HG02571 (cell line): ENCODE data around the gene ARFRP1.

Source experiments
- ATAC-seq: cut with Tn5 transposase; IDR thresholded peaks from one replicate; pipeline ENCODE4 v1.9.1; 2021; ENCODE audit warnings: mild to moderate bottlenecking, moderate library complexity; ENCODE audit not compliant: unreplicated experiment

ARFRP1 gene

DNA sequence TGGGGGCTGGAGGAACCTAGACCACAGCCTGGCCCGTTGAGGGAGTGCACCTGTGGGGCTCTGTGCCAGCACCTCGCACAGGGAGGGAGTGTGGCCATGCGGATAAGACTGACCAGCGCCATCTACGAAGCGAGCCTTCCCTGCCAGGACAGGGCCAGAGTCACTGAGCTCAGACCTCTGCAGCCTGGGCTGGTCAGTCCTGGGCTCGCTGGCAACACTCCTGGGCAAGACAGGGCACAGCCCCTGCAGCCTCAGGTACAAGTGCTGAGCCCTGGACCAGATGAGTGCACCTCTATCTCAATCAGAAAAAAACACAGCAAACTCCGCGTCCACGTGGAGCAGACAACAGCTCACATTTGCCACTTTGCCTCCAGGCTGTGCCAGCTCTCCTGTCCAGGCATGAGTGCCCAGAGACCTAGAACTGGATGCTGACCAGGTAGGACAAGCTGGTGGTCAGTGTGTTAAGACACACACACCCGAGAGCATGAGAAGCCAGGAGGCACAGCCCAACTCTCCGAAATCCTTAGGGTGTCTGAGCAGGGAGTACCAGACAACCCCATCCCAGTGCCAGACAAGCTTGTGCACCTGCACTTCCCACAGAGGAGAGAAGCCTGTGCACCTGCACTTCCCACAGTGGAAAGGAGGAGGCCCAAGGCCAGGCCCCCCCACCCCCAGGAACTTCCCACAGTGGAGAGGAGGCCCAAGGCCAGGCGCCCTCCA, 4.9 kb downstream of the ARFRP1 start:
- ATAC-seq = no peak

DNA sequence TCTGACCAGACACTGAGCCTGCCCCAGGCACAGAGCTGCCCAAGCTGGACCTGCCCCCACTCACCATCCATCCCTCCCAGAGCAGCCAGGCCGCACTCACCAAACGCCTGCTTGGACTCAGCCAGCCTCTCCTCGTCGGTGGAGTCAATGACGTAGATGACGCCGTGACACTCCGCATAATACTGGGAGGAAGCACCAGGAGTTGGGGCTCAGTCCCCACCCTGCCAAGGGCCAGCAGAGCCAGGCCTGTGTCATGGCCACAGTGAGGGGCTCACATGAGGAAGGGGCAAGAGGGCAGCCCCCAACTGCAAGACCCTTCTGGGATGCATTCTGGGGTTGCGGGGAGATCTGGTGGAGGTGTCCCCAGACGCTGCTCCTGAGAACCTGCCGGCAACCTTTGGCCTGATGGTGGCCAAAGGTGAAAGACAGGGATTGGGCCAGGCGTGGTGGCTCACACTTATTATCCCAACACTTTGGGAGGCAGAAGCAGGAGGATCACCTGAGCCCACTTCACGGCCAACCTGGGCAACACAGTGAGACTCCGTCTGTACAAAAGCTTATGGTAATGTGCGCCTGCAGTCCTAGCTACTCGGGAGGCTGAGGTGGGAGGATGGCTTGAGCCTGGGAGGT, 5.6 kb downstream of the ARFRP1 start:
- ATAC-seq = no peak

DNA sequence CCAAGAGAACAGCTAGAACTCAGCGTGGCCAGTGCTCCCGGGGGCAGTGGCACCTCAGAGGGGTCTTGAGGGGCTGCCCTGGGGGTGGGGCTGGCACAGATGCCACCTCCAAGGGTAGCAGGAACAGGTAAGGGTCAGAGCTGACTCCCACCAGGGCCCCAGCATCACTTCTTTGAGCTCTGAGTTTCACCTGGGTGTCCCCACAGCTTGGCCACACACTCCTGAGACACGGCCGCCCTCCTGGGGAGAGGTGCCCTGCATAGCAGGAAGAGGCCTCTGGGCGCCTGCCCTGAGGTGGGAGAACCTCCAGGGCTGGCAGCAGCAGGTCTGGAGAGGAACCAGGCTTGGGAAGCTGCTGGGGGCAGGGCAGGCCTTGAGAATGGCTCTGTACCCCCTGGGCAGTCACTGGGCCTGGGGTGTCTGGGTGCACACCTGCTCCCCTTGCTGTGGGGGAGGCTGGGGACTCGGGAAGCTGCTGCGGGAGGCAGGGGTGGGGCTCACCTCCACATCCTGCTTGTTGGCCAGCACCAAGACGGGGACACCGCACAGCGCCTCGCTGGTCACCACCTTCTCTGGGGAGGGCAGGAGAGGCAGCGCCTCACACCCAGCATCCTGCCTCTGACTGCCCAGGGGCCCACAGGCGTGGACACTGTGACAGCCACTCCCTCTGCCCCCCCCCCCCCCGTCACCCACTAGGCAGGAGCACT, 6.3 kb downstream of the ARFRP1 start:
- ATAC-seq = no peak

DNA sequence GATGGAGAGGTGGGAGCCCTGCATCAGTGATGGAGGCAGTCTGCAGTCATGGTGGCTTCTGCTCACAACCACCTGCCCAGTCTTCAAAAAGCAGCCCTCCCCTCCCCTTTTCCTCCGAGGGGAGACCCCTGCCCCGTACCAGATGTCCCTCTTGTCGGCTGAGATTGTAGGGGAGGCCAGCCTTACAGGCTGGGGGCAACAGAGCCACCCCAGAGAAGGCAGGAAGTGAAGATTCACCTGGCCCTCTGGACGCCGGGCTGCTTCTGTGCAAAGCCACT, 6.8 kb downstream of the ARFRP1 start:
- no peak for ATAC-seq

DNA sequence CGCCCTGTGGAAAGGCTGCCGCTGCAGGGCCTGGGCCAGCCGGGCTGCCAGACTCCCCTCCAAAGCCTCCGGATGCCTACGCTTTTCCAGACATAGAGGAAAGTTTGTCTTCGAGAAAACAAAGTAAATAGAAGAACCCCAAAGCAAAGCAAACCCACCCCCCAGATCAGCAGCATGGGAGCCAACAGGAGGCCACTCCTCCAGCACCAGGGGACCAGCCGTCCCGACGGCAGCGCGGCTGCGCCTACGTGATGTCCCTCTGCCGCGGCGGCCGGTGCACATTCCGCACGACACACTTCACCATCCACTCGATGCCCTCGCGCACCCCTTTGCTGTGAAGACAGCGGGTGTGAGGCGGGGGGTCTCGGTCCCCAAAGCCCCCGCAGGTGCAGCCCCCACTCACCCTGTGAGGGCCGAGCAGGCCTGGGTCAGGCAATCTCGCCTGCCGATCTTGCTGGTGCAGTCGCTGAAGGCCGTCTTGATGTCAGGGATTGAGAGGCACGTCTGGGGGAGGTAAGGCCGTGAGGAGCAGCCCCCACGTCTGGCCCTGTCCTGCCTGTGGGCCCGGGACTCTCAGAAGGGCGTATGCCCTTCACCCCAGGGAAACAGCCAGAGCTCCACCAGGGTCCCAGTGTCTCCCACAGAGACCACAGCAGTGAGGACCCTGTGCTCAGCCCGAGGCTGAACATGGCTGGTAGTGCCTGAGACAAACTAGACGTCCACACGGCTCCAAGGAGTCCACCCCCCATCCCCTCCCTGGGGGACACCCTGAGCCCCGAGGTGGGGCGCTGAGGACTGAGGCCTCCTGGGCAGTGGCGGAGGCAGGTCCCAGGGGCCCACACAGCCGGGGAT, 7.4 kb downstream of the ARFRP1 start:
- ATAC-seq = no peak

DNA sequence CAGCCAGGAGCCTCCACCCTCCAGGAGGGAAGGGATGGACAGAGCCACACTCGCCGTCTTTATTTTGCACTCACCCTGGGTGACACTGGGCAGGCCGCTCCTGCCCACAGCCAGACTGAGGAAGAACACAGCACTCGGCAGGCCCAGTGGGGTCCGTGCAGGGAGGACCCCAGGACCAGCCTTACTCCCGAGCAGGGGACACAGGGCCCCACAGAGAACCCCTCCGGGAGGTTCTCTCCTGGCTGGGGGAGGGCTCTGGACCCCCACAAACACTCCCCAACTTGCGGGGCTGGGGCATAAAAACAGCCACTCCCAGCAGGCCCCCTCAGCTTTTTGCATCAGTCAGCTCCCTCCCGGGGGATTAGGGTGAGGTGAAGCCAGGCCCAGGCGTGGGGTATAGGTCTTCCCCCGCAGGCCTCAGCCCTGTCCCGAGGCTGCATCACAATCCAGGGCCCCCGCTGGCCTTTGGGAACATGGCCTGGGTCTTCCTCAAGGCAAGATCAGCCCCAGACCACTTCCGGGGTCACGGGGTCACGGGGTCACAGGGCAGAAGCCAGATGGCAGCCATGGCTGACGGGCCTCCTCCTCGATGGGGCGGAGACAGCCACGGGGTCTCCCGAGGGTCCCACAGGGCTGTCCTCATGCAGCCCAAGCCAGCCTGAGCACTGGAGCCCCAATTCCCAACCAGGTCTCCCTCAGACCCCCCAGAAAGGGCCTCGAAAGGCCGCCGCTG, 8.1 kb downstream of the ARFRP1 start:
- ATAC-seq = no peak

DNA sequence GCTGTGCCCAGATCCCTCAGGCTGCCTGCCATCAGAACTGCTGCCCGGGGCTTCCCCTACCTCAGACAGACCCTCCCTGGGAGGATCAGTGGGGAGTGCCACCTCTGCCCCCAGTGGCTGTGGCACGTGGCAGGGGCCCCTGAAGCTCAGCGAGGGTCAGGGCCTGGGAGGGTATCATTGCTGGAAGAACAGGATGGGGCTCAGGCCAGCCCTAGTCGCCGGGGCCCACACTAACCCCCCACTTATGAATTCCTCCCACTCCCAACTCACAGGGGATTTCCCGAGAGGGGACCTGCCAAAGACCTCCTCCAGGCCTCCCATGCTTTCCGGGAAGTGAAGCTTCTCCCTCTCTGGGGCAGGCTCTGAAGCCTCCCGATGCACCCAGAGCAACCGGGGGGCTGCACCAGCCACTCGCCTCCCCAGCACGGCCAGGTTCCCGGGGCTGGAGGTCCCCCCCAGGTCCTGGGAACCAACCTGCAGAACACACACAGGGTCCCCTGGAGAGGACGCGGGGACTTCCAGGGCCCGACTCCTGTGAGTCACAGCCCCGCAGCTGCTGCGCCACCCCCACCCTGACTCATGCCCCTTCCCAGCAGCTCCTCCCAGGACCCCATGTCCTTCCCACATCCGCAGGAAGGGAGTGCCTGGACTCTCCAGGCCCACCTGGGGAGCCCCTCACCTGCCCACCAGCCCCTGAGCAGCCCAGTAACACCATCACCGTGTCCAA, 8.9 kb downstream of the ARFRP1 start:
- no peak for ATAC-seq

DNA sequence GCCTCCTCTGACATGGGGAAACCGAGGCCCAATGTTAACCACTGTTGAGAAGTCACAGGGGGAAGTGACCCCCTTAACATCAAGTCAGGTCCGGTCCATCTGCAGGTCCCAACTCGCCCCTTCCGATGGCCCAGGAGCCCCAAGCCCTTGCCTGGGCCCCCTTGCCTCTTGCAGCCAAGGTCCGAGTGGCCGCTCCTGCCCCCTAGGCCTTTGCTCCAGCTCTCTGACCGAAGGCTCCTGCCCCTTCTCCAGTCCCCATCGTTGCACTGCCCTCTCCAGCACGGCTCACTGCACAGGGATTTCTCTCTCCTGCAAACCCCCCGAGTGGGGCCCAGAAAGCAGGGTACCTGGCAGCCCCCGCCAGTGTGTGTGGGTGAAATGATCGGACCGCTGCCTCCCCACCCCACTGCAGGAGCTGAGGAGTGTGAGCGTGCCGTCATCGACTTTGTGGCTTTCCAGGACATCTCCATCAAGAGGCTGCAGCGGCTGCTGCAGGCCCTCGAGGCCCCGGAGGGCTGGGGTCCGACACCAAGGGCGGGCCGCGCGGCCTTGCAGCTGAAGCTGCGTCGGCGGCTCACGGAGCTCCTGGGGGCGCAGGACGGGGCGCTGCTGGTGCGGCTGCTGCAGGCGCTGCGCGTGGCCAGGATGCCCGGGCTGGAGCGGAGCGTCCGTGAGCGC, 9.8 kb downstream of the ARFRP1 start:
- no peak for ATAC-seq

DNA sequence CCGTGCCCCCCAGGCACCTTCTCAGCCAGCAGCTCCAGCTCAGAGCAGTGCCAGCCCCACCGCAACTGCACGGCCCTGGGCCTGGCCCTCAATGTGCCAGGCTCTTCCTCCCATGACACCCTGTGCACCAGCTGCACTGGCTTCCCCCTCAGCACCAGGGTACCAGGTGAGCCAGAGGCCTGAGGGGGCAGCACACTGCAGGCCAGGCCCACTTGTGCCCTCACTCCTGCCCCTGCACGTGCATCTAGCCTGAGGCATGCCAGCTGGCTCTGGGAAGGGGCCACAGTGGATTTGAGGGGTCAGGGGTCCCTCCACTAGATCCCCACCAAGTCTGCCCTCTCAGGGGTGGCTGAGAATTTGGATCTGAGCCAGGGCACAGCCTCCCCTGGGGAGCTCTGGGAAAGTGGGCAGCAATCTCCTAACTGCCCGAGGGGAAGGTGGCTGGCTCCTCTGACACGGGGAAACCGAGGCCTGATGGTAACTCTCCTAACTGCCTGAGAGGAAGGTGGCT, 10.4 kb downstream of the ARFRP1 start:
- ATAC-seq = no peak

DNA sequence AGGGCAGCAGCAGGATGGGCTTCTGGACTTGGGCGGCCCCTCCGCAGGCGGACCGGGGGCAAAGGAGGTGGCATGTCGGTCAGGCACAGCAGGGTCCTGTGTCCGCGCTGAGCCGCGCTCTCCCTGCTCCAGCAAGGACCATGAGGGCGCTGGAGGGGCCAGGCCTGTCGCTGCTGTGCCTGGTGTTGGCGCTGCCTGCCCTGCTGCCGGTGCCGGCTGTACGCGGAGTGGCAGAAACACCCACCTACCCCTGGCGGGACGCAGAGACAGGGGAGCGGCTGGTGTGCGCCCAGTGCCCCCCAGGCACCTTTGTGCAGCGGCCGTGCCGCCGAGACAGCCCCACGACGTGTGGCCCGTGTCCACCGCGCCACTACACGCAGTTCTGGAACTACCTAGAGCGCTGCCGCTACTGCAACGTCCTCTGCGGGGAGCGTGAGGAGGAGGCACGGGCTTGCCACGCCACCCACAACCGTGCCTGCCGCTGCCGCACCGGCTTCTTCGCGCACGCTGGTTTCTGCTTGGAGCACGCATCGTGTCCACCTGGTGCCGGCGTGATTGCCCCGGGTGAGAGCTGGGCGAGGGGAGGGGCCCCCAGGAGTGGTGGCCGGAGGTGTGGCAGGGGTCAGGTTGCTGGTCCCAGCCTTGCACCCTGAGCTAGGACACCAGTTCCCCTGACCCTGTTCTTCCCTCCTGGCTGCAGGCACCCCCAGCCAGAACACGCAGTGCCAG, 11.0 kb downstream of the ARFRP1 start, which contains the start of gene TNFRSF6B:
Gene TNFRSF6B (plus strand): TSS at position 25 of the 729 bp plus-strand sequence. CDS start 116 bp downstream, at position 141.
- no peak for ATAC-seq

DNA sequence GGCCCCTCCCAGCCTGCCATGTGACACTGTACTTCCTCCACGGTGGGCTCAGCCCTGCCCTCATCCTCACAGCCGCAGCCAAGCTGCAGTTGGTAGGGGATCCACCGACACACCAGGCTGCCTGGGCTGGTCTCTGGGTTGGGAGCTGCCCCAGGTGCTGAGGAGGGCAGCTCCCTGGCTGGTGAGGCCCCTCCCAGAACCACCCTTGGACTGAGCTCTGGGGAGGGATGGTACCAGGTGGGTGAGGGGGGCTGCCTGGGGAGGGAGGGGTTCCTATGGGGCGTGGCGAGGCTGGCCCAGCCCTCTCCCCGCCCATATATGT, 11.5 kb downstream of the ARFRP1 start:
- no peak for ATAC-seq

DNA sequence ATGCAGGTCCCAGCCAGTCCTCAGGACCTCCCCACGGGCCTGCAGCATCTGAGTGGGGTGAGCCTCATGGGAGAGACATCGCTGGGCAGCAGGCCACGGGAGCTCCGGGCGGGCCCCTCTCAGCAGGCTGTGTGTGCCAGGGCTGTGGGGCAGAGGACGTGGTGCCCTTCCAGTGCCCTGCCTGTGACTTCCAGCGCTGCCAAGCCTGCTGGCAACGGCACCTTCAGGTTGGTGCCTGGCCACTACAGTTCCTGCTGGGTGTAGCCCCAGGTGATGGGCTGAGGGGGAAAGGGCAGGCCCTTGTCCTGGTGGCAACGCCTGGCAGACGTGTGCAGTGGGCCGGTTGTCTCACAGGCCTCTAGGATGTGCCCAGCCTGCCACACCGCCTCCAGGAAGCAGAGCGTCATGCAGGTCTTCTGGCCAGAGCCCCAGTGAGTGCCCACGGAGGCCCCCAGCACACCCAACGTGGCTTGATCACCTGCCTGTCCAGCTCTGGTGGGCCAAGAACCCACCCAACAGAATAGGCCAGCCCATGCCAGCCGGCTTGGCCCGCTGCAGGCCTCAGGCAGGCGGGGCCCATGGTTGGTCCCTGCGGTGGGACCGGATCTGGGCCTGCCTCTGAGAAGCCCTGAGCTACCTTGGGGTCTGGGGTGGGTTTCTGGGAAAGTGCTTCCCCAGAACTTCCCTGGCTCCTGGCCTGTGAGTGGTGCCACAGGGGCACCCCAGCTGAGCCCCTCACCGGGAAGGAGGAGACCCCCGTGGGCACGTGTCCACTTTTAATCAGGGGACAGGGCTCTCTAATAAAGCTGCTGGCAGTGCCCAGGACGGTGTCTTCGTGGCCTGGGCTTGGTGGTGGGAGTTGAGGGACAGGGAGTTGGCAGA, 12.1 kb downstream of the ARFRP1 start:
- ATAC-seq = no peak

DNA sequence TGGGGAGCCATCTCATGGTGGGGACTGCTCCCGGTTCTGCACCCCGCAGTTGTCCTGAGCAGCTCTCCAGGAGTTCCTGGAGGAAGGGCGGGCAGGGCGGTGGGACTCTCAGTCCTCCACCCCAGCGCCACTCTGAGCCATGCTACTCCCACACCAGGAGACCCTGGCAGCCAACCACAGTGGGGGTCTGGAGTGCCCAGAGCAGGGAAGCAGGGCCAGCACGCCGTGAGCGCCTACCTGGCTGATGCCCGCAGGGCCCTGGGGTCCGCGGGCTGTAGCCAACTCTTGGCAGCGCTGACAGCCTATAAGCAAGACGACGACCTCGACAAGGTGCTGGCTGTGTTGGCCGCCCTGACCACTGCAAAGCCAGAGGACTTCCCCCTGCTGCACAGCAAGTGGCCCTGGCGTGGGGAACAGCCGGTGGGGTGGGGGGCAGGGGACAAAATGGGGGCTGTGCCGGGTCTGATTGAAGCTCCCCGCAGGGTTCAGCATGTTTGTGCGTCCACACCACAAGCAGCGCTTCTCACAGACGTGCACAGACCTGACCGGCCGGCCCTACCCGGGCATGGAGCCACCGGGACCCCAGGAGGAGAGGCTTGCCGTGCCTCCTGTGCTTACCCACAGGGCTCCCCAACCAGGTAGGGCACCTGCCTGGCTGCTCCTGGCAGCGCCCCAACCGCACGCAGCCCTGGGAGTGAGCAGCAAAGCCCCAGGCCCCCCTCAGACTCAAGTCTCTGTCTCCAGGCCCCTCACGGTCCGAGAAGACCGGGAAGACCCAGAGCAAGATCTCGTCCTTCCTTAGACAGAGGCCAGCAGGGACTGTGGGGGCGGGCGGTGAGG, 13.0 kb downstream of the ARFRP1 start:
- ATAC-seq = no peak

DNA sequence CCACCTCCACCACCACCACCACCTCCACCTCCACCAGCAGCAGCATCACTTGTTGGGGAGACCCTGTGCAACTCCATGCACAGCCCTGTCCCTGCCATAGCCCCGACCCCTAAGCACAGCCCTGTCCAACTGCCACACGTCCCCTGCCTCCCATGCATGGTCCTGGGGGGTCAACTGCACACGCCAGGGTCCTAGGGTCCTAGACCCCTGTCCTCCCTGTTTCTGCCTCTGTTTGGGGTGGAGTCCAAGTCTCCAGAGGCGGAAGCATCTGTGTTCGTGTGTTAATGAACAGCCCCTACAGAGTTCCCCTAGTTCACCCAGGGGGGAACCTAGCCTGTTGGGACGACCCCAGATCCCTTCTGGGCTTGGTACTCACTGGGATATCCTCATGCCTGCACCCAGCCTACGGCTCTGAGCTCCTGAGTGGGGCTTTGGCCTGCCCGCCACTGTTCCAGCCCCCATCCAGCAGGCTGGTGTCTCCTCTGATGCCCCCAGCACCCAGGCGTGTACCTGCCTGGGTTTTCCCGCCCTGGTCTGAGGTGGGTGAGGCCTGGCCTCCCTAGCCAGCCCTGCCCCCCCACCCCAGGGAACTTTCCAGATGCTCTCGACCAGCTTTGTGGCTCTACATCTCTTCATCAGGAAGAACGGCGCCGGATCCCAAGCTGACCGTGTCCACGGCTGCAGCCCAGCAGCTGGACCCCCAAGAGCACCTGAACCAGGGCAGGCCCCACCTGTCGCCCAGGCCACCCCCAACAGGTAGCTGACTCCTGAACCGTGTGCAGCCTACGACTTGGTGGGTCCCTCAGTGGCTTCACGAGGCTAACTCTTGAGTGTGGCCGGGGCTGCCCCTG, 13.8 kb downstream of the ARFRP1 start:
- ATAC-seq = no peak

DNA sequence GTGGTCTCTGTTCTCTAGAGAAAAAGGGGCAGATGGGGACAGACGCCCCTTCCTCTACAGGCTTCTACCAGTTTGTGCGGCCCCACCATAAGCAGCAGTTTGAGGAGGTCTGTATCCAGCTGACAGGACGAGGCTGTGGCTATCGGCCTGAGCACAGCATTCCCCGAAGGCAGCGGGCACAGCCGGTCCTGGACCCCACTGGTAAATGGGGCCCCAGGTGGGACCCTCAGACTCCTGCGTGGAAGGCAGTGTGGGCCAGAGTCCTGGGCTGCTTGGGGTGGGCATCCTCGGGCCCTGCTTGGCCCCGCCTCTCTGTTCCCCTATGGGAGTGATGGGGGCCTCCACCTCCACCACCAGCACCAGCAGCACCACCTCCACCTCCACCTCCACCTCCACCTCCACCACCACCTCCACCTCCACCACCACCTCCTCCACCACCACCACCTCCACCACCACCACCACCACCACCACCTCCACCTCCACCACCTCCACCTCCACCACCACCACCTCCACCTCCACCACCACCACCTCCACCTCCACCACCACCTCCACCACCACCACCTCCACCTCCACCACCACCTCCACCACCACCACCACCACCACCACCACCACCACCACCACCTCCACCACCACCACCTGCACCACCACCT, 14.6 kb downstream of the ARFRP1 start:
- ATAC-seq = no peak
